CD4-positive, alpha-beta T cell treated with Interleukin-2 at 100 ng/mL for 4 hours (primary cell): ENCODE results near the gene PCDHGA10.
"Not testable (repeated sequence)": the region's sequence is repeated elsewhere in the genome, so short reads cannot be mapped to it uniquely, and the experiment has no call there.

Source experiments
- DNase-seq: peaks from one replicate; pipeline ENCODE4 v3.0.0-alpha.2; 2020; ENCODE audit warnings: low spot score

Gene PCDHGA10

GRCh38 chr5:141392429-141393198 is 20.2 kb upstream of the PCDHGA10 start, which contains the start of gene PCDHGA8:
Gene PCDHGA8, plus strand, starts transcription at chr5:141392633. Its CDS starts 181 bp downstream, at chr5:141392814.
- DNase-seq = no peak

GRCh38 chr5:141393267-141393666 is 19.5 kb upstream of the PCDHGA10 start:
- no peak for DNase-seq

GRCh38 chr5:141394401-141395187 is 18.2 kb upstream of the PCDHGA10 start:
- DNase-seq = not testable (repeated sequence)

GRCh38 chr5:141397756-141398551 is 14.8 kb upstream of the PCDHGA10 start, which contains the start of gene PCDHGB5:
Gene PCDHGB5, plus strand, starts transcription at chr5:141397947. Its CDS starts 181 bp downstream, at chr5:141398128.
- DNase-seq = peak; percentile 35

- no peak for DNase-seq
These were observed 14.2 kb upstream of the PCDHGA10 start for GRCh38 chr5:141398608-141399007.

- no peak for DNase-seq
These were observed 13.1 kb upstream of the PCDHGA10 start for GRCh38 chr5:141399555-141400258.

GRCh38 chr5:141402553-141403243 is 10.1 kb upstream of the PCDHGA10 start, which contains the start of gene PCDHGA9:
Gene PCDHGA9, plus strand, starts transcription at chr5:141402778. Its CDS starts 175 bp downstream, at chr5:141402953.
- no peak for DNase-seq

GRCh38 chr5:141403387-141403786 is 9.4 kb upstream of the PCDHGA10 start:
- DNase-seq = no peak

GRCh38 chr5:141407790-141408505 is 4.8 kb upstream of the PCDHGA10 start, which contains the start of gene PCDHGB6:
Gene PCDHGB6, plus strand, starts transcription at chr5:141408021. Its CDS starts 182 bp downstream, at chr5:141408203.
- peak; percentile 34 for DNase-seq

- DNase-seq = no peak
These were observed 3.0 kb upstream of the PCDHGA10 start for GRCh38 chr5:141409598-141410306.

- peak; percentile 24 for DNase-seq
These were observed 1.2 kb upstream of the PCDHGA10 start for GRCh38 chr5:141411575-141411974.

GRCh38 chr5:141413540-141414069 is 818 bp downstream of the PCDHGA10 start:
- DNase-seq = no peak

- DNase-seq = not testable (repeated sequence)
These were observed 1.9 kb downstream of the PCDHGA10 start for GRCh38 chr5:141414548-141415274.

- not testable (repeated sequence) for DNase-seq
These were observed 2.5 kb downstream of the PCDHGA10 start for GRCh38 chr5:141415275-141415618.

- DNase-seq = peak; percentile 33
These were observed 4.8 kb downstream of the PCDHGA10 start, which contains the start of gene PCDHGB7 for GRCh38 chr5:141417494-141418172. Gene PCDHGB7, plus strand, starts transcription at chr5:141417677. Its CDS starts 183 bp downstream, at chr5:141417860.

GRCh38 chr5:141419074-141419880 is 6.5 kb downstream of the PCDHGA10 start:
- DNase-seq = no peak
